ENCODE measurements around the gene GTF3C2. TPM values are rescaled to one million over a fixed set of nuclear protein-coding genes. Genes with fewer than 3 reads are reported as not detected.

GTF3C2 gene
- total and polyA plus RNA-seq, 9 of the 15 experiments (the other 6 are each of a cell fraction or from before 2014, with no cell fraction given): 35.5 to 96.8 (median 53.0) TPM

DNA sequence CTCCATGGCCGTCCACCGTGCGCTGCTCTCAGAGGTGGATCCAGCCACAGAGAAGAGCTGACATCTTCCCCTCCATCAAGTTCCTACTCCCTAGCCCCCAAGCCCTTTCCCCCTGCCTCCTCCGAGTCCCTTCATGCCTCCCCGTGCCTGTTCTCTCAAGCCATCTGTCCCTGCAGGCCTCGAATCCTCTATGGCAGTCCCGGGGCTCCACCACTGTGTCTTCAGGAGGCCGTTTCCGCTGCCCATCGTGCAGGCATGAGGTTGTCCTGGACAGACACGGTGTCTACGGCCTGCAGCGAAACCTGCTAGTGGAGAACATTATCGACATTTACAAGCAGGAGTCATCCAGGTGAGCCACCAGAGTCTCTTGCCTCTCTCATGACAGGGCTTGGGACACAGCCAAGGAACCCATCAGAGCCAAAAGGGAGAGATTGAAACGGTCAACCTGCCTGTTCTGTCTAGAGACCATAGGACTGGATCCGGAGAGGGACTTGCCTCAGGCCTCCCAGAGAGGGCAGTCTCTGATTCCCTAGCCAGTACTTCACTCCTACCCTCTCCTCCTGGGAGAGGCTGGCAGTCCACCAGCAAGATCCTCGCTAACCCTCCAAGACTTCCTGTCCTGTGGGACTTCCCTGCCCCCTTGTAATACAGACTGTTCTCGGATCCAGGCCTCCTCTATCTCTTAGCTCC, 58.0 kb downstream of the GTF3C2 start:
- CTCF ChIA-PET (ENCODE audit: low intra/inter-chr PET ratio): no interaction called here

More for the DNA sequence above, 58.0 kb downstream of the GTF3C2 start:
- no peak overlapping the region for H3K27ac ChIP-seq (ENCODE audit: extremely low read depth, low read depth, low read length)
- BruUV-seq (replicated peaks): no TSS peak
- no peaks in the 10 kb centered on the region; a peak in 1 of 5 replicates for H3K27me3 ChIP-seq (ENCODE audit: control insufficient read depth in 2 of 2, insufficient read depth in 2 of 2, low read length in 2 of 2)
- POLR2A ChIA-PET: no interaction called here
- 39% methylated on average over 18 of the region's 18 CpGs for WGBS (ENCODE audit: insufficient coverage, low coverage, missing lambda C conversion rate)
- no peaks in the 10 kb centered on the region for H3K9me3 ChIP-seq (replicated peaks; ENCODE audit: control insufficient read depth, insufficient read depth, low read depth, low read length)
- TF ChIP-seq ZNF57 (CRISPR knock-in tag; IDR thresholded peaks at IDR 0.05): no peak
- TF ChIP-seq, protein P1, sequence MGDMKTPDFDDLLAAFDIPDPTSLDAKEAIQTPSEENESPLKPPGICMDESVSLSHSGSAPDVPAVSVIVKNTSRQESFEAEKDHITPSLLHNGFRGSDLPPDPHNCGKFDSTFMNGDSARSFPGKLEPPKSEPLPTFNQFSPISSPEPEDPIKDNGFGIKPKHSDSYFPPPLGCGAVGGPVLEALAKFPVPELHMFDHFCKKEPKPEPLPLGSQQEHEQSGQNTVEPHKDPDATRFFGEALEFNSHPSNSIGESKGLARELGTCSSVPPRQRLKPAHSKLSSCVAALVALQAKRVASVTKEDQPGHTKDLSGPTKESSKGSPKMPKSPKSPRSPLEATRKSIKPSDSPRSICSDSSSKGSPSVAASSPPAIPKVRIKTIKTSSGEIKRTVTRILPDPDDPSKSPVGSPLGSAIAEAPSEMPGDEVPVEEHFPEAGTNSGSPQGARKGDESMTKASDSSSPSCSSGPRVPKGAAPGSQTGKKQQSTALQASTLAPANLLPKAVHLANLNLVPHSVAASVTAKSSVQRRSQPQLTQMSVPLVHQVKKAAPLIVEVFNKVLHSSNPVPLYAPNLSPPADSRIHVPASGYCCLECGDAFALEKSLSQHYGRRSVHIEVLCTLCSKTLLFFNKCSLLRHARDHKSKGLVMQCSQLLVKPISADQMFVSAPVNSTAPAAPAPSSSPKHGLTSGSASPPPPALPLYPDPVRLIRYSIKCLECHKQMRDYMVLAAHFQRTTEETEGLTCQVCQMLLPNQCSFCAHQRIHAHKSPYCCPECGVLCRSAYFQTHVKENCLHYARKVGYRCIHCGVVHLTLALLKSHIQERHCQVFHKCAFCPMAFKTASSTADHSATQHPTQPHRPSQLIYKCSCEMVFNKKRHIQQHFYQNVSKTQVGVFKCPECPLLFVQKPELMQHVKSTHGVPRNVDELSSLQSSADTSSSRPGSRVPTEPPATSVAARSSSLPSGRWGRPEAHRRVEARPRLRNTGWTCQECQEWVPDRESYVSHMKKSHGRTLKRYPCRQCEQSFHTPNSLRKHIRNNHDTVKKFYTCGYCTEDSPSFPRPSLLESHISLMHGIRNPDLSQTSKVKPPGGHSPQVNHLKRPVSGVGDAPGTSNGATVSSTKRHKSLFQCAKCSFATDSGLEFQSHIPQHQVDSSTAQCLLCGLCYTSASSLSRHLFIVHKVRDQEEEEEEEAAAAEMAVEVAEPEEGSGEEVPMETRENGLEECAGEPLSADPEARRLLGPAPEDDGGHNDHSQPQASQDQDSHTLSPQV (IDR thresholded peaks at IDR 0.05): no peak
- no peak for TF ChIP-seq ATF1 (CRISPR knock-in tag; IDR thresholded peaks at IDR 0.05)
- TF ChIP-seq ATF1 (tag; IDR thresholded peaks at IDR 0.05): no peak
- TF ChIP-seq ZNF212 (CRISPR knock-in tag; IDR thresholded peaks at IDR 0.05): no peak
- no peak for TF ChIP-seq ZNF347 (CRISPR knock-in tag; IDR thresholded peaks at IDR 0.05; ENCODE audit: low read depth)
- TF ChIP-seq CEBPG (CRISPR knock-in tag; IDR thresholded peaks at IDR 0.05): no peak
- TF ChIP-seq CEBPG (tag; conservative IDR thresholded peaks at IDR 0.05 in 1 of 2, IDR thresholded peaks at IDR 0.05 in 1 of 2): no peak
- TF ChIP-seq RAD21 (CRISPR knock-in tag; conservative IDR thresholded peaks at IDR 0.05 in 1 of 2, IDR thresholded peaks at IDR 0.05 in 1 of 2): 0 out of 4 replicates have a peak, but pooled peaks of 1 of the 2 experiments have one; percentile 5
- no peak for TF ChIP-seq NFXL1 (CRISPR knock-in tag; IDR thresholded peaks at IDR 0.05)
- no peaks in the 10 kb centered on the region for H4K20me1 ChIP-seq (replicated peaks; ENCODE audit: control insufficient read depth, insufficient read depth, low read length)
- DNase-seq (ENCODE audit: extremely low read depth in 1 of 4, low spot score in 3 of 4) (no peak), FAIRE-seq (no peak), ATAC-seq (peak; percentile 57)
- H2AFZ ChIP-seq (ENCODE audit: low read depth, low read length): peak overlapping the region; percentile 66
- peaks cover 4 to 6% of the 10 kb centered on the region in 2 experiments; a peak in 3 of 5 replicates for H3K4me1 ChIP-seq (replicated peaks in 1 of 2; ENCODE audit: control insufficient read depth in 2 of 2, insufficient read depth in 2 of 2, low read length in 2 of 2)
- no peak overlapping the region for H3K4me3 ChIP-seq
- in situ Hi-C loops (cut with MboI) (loop anchor here (10.0 kb wide), 1 partner anchor 454 kb away; the partner anchor contains the start of gene DPYSL5), intact Hi-C loops (cut with micrococcal nuclease) (loop anchor here (10.0 kb wide), 1 partner anchor 334 kb away; no protein-coding TSS in a partner anchor)
- H3K79me2 ChIP-seq (ENCODE audit: control insufficient read depth, insufficient read depth, low read length): no peaks in the 10 kb centered on the region
- H3K9me1 ChIP-seq (ENCODE audit: control insufficient read depth, insufficient read depth, low read length): no peaks in the 10 kb centered on the region
- H3K36me3 ChIP-seq (ENCODE audit: control insufficient read depth, insufficient read depth, low read length): no peaks in the 10 kb centered on the region
- peak overlapping the region in 1 of 2 experiments; percentile 2; a peak in 1 of 4 replicates for H3K9ac ChIP-seq (ENCODE audit: insufficient read depth in 1 of 2, low read depth in 2 of 2, low read length in 2 of 2)
- H3K4me2 ChIP-seq (ENCODE audit: insufficient read depth, low read length): no peak overlapping the region
